Vagina (tissue), 2 donors: ENCODE measurements around the gene RASSF8.

Experiments used
- CTCF ChIP-seq, 3 experiments: fragments of 450-650 bp in 2 of 3; fragments of 200-600 bp in 1 of 3; sonication (generic) in 1 of 3; IDR thresholded peaks; one replicate each; pipeline ENCODE4 v1.5.1; 2017 to 2019; ENCODE audit warnings: antibody characterized with exemption in 3 of 3, mild to moderate bottlenecking in 2 of 3, moderate library complexity in 2 of 3
- POLR2A ChIP-seq, 2 donors: fragments of 450-650 bp; IDR thresholded peaks; one replicate each; pipeline ENCODE4 v1.6.1; 2017; ENCODE audit warnings: antibody characterized with exemption in 2 of 2, mild to moderate bottlenecking in 2 of 2, moderate library complexity in 2 of 2
- POLR2AphosphoS5 ChIP-seq, 2 donors: sonication (generic); formaldehyde crosslinking; IDR thresholded peaks; one replicate each; pipeline ENCODE4 v1.9.0; 2017; ENCODE audit warnings: antibody characterized with exemption in 2 of 2, mild to moderate bottlenecking in 2 of 2, low read depth in 1 of 2; ENCODE audit not compliant: insufficient read depth in 1 of 2

DNA sequence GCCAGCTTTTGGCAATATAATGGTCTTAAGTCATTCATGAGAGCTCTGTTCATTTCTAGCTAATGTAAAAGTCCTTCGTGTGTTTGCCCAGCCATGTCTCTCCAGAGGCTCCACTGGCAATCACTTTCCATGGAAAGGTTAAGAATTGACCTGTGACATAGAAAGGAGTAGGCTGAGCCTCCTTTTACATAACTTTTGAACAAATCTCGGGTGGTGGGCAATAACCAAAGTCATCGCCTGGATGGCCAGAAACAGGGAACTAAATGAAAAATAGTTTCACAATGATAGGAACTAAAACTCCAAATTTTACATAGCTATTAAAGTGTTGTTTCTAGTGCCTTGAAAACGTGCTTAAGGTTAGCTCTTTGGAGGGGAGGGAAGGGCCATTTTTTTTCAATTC lies 159.8 kb downstream of the RASSF8 start:
- TF ChIP-seq POLR2A (IDR thresholded peaks at IDR 0.05) (no peak), CTCF (IDR thresholded peaks at IDR 0.05) (no peak), POLR2AphosphoS5 (IDR thresholded peaks at IDR 0.05; ENCODE audit: insufficient read depth in 1 of 2, low read depth in 1 of 2) (no peak)
